Activated naive CD8-positive, alpha-beta T cell treated with anti-CD3 and anti-CD28 coated beads, Interleukin-2, amount 10 ng/mL, durations not matched to agents 7 days and 5 days (primary cell): ENCODE measurements around the gene PRM2. TPM values are rescaled to one million over a fixed set of nuclear protein-coding genes. Genes with fewer than 3 reads are reported as not detected.
A peak's percentile ranks its signal among the peaks of the same experiment; 100 is the strongest.

Source experiments
- ATAC-seq: fragments of 150-1000 bp; cut with Tn5 transposase; one replicate; pipeline ENCODE4 v1.10.0; 2021; ENCODE audit warnings: low read depth, moderate library complexity
- POLR2A ChIA-PET: fragments of 350-600 bp; sonication (Branson Sonifier 250); formaldehyde crosslinking; loops from one replicate; lab custom pipeline; 2021; ENCODE audit warnings: antibody characterized with exemption; lab: Charles Lee
- DNase-seq: peaks from one replicate; pipeline ENCODE4 v3.0.0; 2021
- H3K27ac Mint-ChIP-seq: one replicate; pipeline ENCODE4 v1.8.0; 2022; ENCODE audit warnings: mild to moderate bottlenecking, mixed read lengths
- H3K27me3 Mint-ChIP-seq: one replicate; pipeline ENCODE4 v1.8.0; 2022; ENCODE audit warnings: mild to moderate bottlenecking, moderate library complexity, mixed read lengths
- H3K36me3 Mint-ChIP-seq: one replicate; pipeline ENCODE4 v1.8.0; 2021; ENCODE audit warnings: mild to moderate bottlenecking, mixed read lengths
- H3K4me1 Mint-ChIP-seq: one replicate; pipeline ENCODE4 v1.8.0; 2021; ENCODE audit warnings: mixed read lengths
- H3K4me3 Mint-ChIP-seq: one replicate; pipeline ENCODE4 v1.8.0; 2022; ENCODE audit warnings: mild to moderate bottlenecking, moderate library complexity, mixed read lengths
- H3K9me3 Mint-ChIP-seq: one replicate; pipeline ENCODE4 v1.8.0; 2021; ENCODE audit warnings: mixed read lengths
- total RNA-seq, 2 experiments: library from RNA; stranded (reverse); gene quantifications; one replicate each; pipeline ENCODE4 v1.2.3, GENCODE V29; 2021

Gene PRM2
- total RNA-seq, 2 experiments from 2014 or later: not detected

DNA sequence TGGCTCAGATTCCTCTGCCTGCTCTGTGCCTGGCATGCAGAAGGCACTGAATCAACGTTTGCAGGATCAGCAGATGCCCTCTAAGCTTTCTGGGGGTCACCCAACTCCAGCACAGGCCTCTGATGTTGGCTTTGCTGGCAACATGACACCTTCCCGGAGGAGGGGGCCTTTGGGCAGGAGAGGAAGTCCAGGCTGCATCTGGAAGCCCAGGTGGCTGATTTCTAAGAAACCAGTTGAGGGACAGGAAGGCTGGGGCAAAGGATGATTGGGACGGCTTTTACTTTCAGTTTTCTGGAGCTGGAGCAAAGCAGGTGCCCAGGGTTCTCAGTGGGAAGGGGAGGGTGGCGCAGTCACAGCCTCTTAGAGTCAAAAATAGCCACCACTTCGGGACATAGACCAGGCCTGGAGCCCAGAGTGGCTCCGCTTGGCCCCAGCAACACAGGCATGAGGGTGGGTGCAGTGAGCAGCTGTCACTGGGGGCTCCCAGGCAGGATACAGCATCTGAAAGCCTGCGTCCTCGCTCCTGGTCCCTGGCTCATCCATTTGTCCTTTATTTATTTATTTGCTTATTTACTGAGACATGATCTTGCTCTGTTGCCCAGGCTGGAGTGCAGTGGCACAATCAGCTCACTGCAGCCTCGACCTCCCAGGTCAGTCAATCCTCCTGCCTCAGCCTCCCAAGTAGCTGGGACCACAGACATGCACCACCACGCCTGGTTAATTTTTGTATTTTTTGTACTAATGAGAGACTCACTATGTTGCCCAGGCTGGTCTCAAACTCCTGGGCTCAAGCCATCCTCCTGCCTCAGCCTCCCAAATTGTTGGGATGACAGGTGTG is 35.4 kb downstream of the PRM2 start:
- Mint-ChIP-seq H3K4me3 (no peak overlapping the region), H3K27ac (no peak overlapping the region), H3K27me3 (no peaks in the 10 kb centered on the region), H3K9me3 (no peaks in the 10 kb centered on the region), H3K36me3 (peaks cover 1% of the 10 kb centered on the region), H3K4me1 (peaks cover 49% of the 10 kb centered on the region)
- POLR2A ChIA-PET: interaction anchor here (0.6 to 12.6 kb wide), 6 partner anchors 14 to 296 kb away, joined by 3 to 223 read pairs (median 4); partner anchors contain the start of gene SOCS1
- DNase-seq (no peak), ATAC-seq (peak; percentile 61)

GRCh38 chr16:11239644-11240632 is 36.3 kb downstream of the PRM2 start:
- DNase-seq (no peak), ATAC-seq (no peak)
- Mint-ChIP-seq H3K4me3 (no peak overlapping the region), H3K27ac (no peak overlapping the region), H3K9me3 (no peaks in the 10 kb centered on the region), H3K27me3 (no peaks in the 10 kb centered on the region), H3K36me3 (peaks cover under 1% of the 10 kb centered on the region), H3K4me1 (peaks cover 47% of the 10 kb centered on the region)
- POLR2A ChIA-PET: interaction anchor here (0.7 to 12.6 kb wide), 6 partner anchors 15 to 295 kb away, joined by 3 to 223 read pairs (median 4); partner anchors contain the start of gene SOCS1

- no peak overlapping the region for H3K4me3 Mint-ChIP-seq
- H3K9me3 Mint-ChIP-seq: no peaks in the 10 kb centered on the region
- peak overlapping the region; percentile 61 for H3K27ac Mint-ChIP-seq
- DNase-seq: no peak
- H3K4me1 Mint-ChIP-seq: peaks cover 56% of the 10 kb centered on the region
- no peaks in the 10 kb centered on the region for H3K27me3 Mint-ChIP-seq
- ATAC-seq: no peak
- POLR2A ChIA-PET: interaction anchor here (1.0 to 12.6 kb wide), 5 partner anchors 9 to 186 kb away, joined by 3 to 223 read pairs (median 5); partner anchors contain the start of gene SOCS1
- no peaks in the 10 kb centered on the region for H3K36me3 Mint-ChIP-seq
Measured at GRCh38 chr16:11238272-11239202, 37.7 kb downstream of the PRM2 start.

DNA sequence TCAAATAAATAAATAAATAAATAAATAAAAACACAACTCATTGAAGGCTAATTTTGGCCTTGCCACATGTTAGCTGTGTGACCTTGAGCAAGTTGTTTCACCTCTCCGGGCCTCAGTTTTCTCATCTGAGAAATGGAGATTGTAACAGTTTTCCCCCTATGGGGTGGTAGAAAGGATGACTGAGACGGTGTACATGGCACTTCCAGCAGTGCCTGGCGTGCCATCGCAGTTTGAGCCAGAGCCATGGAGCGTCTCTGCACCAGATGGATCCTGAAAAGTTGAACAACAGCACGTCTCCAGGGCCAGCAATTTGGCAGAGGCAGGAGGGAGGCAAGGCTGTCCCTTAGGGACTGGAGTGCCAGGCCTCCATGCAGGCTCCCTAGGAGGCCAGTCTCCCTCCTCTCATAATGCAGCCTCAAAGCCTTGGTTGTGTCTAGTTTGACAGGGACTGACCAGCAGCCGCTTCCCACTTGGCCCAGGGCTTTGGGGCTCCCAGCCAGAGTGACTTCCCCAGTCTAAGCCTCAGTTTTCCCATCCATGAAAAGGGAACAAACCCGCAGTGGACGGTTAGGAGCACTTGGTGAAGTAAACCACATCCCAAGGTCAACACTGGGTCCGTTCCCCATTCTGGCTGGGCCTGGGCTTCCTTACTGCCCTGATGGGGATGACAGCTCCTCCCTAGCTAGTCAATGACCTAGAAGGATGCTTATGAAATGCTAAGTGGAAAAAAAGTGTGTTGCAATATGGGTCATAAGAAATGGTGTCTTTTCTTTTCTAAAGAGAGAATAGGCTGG is 39.6 kb downstream of the PRM2 start:
- POLR2A ChIA-PET: interaction anchor here (1.0 to 12.6 kb wide), 6 partner anchors 10 to 185 kb away, joined by 3 to 223 read pairs (median 4); partner anchors contain the start of gene SOCS1
- Mint-ChIP-seq H3K4me1 (peaks cover 71% of the 10 kb centered on the region), H3K9me3 (no peaks in the 10 kb centered on the region), H3K27ac (peak overlapping the region; percentile 74), H3K4me3 (no peak overlapping the region), H3K36me3 (no peaks in the 10 kb centered on the region), H3K27me3 (no peaks in the 10 kb centered on the region)
- DNase-seq (no peak), ATAC-seq (no peak)

DNA sequence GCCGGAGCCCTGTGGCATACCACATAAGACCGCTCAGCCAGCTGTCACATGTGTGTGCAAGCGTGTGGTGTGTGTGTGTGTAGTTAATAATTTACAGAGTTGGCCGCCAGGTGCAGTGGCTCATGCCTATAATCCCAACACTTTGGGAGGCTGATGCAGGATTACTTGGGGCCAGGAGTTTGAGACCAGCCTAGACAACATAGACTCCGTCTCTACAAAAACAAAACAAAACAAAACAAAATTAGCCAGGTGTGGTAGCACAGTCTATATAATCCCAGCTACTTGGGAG is 40.6 kb downstream of the PRM2 start:
- H3K4me1 Mint-ChIP-seq: peaks cover 78% of the 10 kb centered on the region
- no peaks in the 10 kb centered on the region for H3K9me3 Mint-ChIP-seq
- peak overlapping the region; percentile 81 for H3K27ac Mint-ChIP-seq
- H3K27me3 Mint-ChIP-seq: no peaks in the 10 kb centered on the region
- no peak for ATAC-seq
- no peak for DNase-seq
- no peak overlapping the region for H3K4me3 Mint-ChIP-seq
- H3K36me3 Mint-ChIP-seq: no peaks in the 10 kb centered on the region
- POLR2A ChIA-PET: interaction anchor here (0.6 to 12.6 kb wide), 6 partner anchors 10 to 608 kb away, joined by 3 to 223 read pairs (median 5); partner anchors contain the start of gene SOCS1

- ATAC-seq (no peak), DNase-seq (no peak)
- H3K4me3 Mint-ChIP-seq: peak overlapping the region; percentile 34
- H3K36me3 Mint-ChIP-seq: no peaks in the 10 kb centered on the region
- H3K27ac Mint-ChIP-seq: peak overlapping the region; percentile 81
- no peaks in the 10 kb centered on the region for H3K9me3 Mint-ChIP-seq
- no peaks in the 10 kb centered on the region for H3K27me3 Mint-ChIP-seq
- POLR2A ChIA-PET: interaction anchor here (0.6 to 12.6 kb wide), 7 partner anchors 10 to 609 kb away, joined by 3 to 223 read pairs (median 6); partner anchors contain the start of gene SOCS1
- peaks cover 73% of the 10 kb centered on the region for H3K4me1 Mint-ChIP-seq
Measured at GRCh38 chr16:11234884-11235702, 41.2 kb downstream of the PRM2 start.

- Mint-ChIP-seq H3K36me3 (no peaks in the 10 kb centered on the region), H3K4me3 (peak overlapping the region; percentile 84), H3K9me3 (no peaks in the 10 kb centered on the region), H3K27ac (peak overlapping the region; percentile 95), H3K4me1 (peaks cover 76% of the 10 kb centered on the region), H3K27me3 (no peaks in the 10 kb centered on the region)
- peak; percentile 77 for DNase-seq
- peak; percentile 23 for ATAC-seq
- POLR2A ChIA-PET: interaction anchor here (0.6 to 12.6 kb wide), 20 partner anchors 9 to 261 kb away, joined by 3 to 223 read pairs (median 5); partner anchors contain the start of gene SOCS1
Measured at GRCh38 chr16:11233727-11234376, 42.4 kb downstream of the PRM2 start.

GRCh38 chr16:11232852-11233726 is 43.2 kb downstream of the PRM2 start:
- peaks cover 76% of the 10 kb centered on the region for H3K4me1 Mint-ChIP-seq
- peak; percentile 91 for DNase-seq
- no peaks in the 10 kb centered on the region for H3K27me3 Mint-ChIP-seq
- H3K4me3 Mint-ChIP-seq: peak overlapping the region; percentile 84
- POLR2A ChIA-PET: interaction anchor here (0.5 to 12.6 kb wide), 26 partner anchors 9 to 260 kb away, joined by 3 to 223 read pairs (median 4); partner anchors contain the start of gene SOCS1
- H3K27ac Mint-ChIP-seq: peak overlapping the region; percentile 95
- no peaks in the 10 kb centered on the region for H3K36me3 Mint-ChIP-seq
- ATAC-seq: peak; percentile 81
- no peaks in the 10 kb centered on the region for H3K9me3 Mint-ChIP-seq

GRCh38 chr16:11232302-11232851 is 43.9 kb downstream of the PRM2 start:
- ATAC-seq: no peak
- Mint-ChIP-seq H3K27ac (peak overlapping the region; percentile 95), H3K9me3 (no peaks in the 10 kb centered on the region), H3K36me3 (no peaks in the 10 kb centered on the region), H3K4me1 (peaks cover 73% of the 10 kb centered on the region), H3K27me3 (no peaks in the 10 kb centered on the region), H3K4me3 (peak overlapping the region; percentile 84)
- POLR2A ChIA-PET: interaction anchor here (0.5 to 12.6 kb wide), 17 partner anchors 8 to 260 kb away, joined by 3 to 223 read pairs (median 5); partner anchors contain the start of gene SOCS1
- no peak for DNase-seq
